B cell (primary cell): ENCODE measurements around the gene GLI3. TPM values are rescaled to one million over a fixed set of nuclear protein-coding genes. Genes with fewer than 3 reads are reported as not detected.
A peak's percentile ranks its signal among the peaks of the same experiment; 100 is the strongest.

Source experiments
- ATAC-seq: fragments of 200-7000 bp; cut with Tn5 transposase; one replicate; pipeline ENCODE4 v1.10.0; 2021; ENCODE audit warnings: low read depth, mild to moderate bottlenecking, moderate number of reproducible peaks, moderate library complexity
- CTCF ChIA-PET: fragments of 350-600 bp; sonication (Branson Sonifier 250); formaldehyde crosslinking; loops from one replicate; lab custom pipeline; 2021; ENCODE audit warnings: antibody characterized with exemption, inconsistent platforms; lab: Charles Lee
- POLR2A ChIA-PET: fragments of 350-600 bp; sonication (Branson Sonifier 250); formaldehyde crosslinking; loops from one replicate; lab custom pipeline; 2021; ENCODE audit warnings: antibody characterized with exemption; lab: Charles Lee
- DNase-seq: peaks from one replicate; pipeline ENCODE4 v3.0.0; 2013
- H2AFZ ChIP-seq: 2 replicates; pipeline ENCODE4 v1.6.1; 2012; ENCODE audit warnings: mild to moderate bottlenecking, low read depth, low read length; ENCODE audit not compliant: insufficient read depth, poor library complexity, severe bottlenecking
- H3K27ac ChIP-seq, 2 donors: 1 replicate in 1 of 2; 2 replicates in 1 of 2; pipeline ENCODE4 v1.5.1; 2012 to 2013; ENCODE audit warnings: low read length in 2 of 2, mild to moderate bottlenecking in 2 of 2, moderate library complexity in 1 of 2
- H3K27me3 ChIP-seq, 4 experiments: fragments of 200-600 bp in 1 of 4; sonication (generic) in 1 of 4; replicated peaks in 1 of 4; 1 replicate in 2 of 4; 2 replicates in 2 of 4; pipeline versions ENCODE4 v1.6.1 to v1.7.0; 2013 to 2016; ENCODE audit warnings: low read length in 3 of 4, mild to moderate bottlenecking in 2 of 4, mixed read lengths in 1 of 4, moderate library complexity in 1 of 4; ENCODE audit not compliant: insufficient read depth in 4 of 4, control insufficient read depth in 3 of 4; ENCODE audit errors: control extremely low read depth in 1 of 4
- H3K36me3 ChIP-seq, 2 experiments: replicated peaks in 1 of 2; 1 replicate in 1 of 2; 2 replicates in 1 of 2; pipeline versions ENCODE4 v1.6.1 to v1.7.1; 2013; ENCODE audit warnings: low read length in 1 of 2; ENCODE audit not compliant: insufficient read depth in 2 of 2, control insufficient read depth in 1 of 2; ENCODE audit errors: control extremely low read depth in 1 of 2, extremely low read depth in 1 of 2
- H3K4me1 ChIP-seq, 2 donors: fragments of 200-600 bp in 1 of 2; sonication (generic) in 1 of 2; 1 replicate in 1 of 2; 2 replicates in 1 of 2; pipeline versions ENCODE4 v1.5.1 to v1.6.1; 2013 to 2017; ENCODE audit warnings: low read length in 2 of 2; ENCODE audit not compliant: control insufficient read depth in 2 of 2, insufficient read depth in 2 of 2
- H3K4me2 ChIP-seq: replicated peaks from 2 replicates; pipeline ENCODE3; 2012; ENCODE audit warnings: mild to moderate bottlenecking, low read depth, low read length; ENCODE audit not compliant: poor library complexity, severe bottlenecking
- H3K4me3 ChIP-seq, 5 experiments: fragments of 200-600 bp in 1 of 5; sonication (generic) in 1 of 5; 1 replicate in 3 of 5; 2 replicates in 2 of 5; pipeline versions ENCODE4 v1.5.1 to v1.7.0; 2011 to 2016; ENCODE audit warnings: low read length in 4 of 5, mild to moderate bottlenecking in 4 of 5, low read depth in 2 of 5, control low read depth in 1 of 5, moderate library complexity in 1 of 5; ENCODE audit not compliant: insufficient read depth in 1 of 5; ENCODE audit errors: control extremely low read depth in 1 of 5, extremely low read depth in 1 of 5
- H3K79me2 ChIP-seq: fragments of 200-600 bp; sonication (generic); one replicate; pipeline ENCODE4 v1.6.0; 2016; ENCODE audit warnings: low read length; ENCODE audit not compliant: control insufficient read depth, insufficient read depth
- H3K9ac ChIP-seq: fragments of 200-600 bp; sonication (generic); 2 replicates; pipeline ENCODE4 v1.6.1; 2017; ENCODE audit warnings: mild to moderate bottlenecking, low read length, moderate library complexity
- H3K9me3 ChIP-seq, 3 donors: one replicate each; pipeline versions ENCODE4 v1.6.1 to v1.7.1; 2013; ENCODE audit warnings: low read length in 2 of 3; ENCODE audit not compliant: control insufficient read depth in 2 of 3, insufficient read depth in 1 of 3; ENCODE audit errors: control extremely low read depth in 1 of 3
- H4K20me1 ChIP-seq: 2 replicates; pipeline ENCODE4 v1.6.0; 2012; ENCODE audit warnings: mild to moderate bottlenecking, low read length; ENCODE audit not compliant: insufficient read depth, control insufficient read depth, poor library complexity, severe bottlenecking
- H3K27ac Mint-ChIP-seq: one replicate; pipeline ENCODE4 v1.8.0; 2021; ENCODE audit warnings: mixed read lengths
- H3K27me3 Mint-ChIP-seq: one replicate; pipeline ENCODE4 v1.8.0; 2021; ENCODE audit warnings: mixed read lengths
- H3K4me1 Mint-ChIP-seq: one replicate; pipeline ENCODE4 v1.8.0; 2021; ENCODE audit warnings: mixed read lengths
- H3K4me3 Mint-ChIP-seq: one replicate; pipeline ENCODE4 v1.8.0; 2021; ENCODE audit warnings: mixed read lengths
- H3K9me3 Mint-ChIP-seq: one replicate; pipeline ENCODE4 v1.8.0; 2022; ENCODE audit warnings: mixed read lengths; ENCODE audit not compliant: insufficient read depth
- EZH2 ChIP-seq: IDR thresholded peaks from 2 replicates; pipeline ENCODE4 v1.6.1; 2012; ENCODE audit warnings: borderline replicate concordance, low read depth, mild to moderate bottlenecking, moderate library complexity, low read length; ENCODE audit not compliant: insufficient read depth, poor library complexity, severe bottlenecking
- WGBS: methylation state at CpG from one replicate; pipeline ENCODE4 v1.1.5; 2013; ENCODE audit warnings: missing lambda C conversion rate; ENCODE audit not compliant: insufficient coverage; 5-methylcytosine and 5-hydroxymethylcytosine counted together
- intact Hi-C: fragments of 100-400 bp; cut with micrococcal nuclease; formaldehyde crosslinking; loops from one replicate; pipeline ENCODE4 v1.10.0; 2022
- polyA plus RNA-seq: library from polyadenylated mRNA; depleted of rRNA; stranded (reverse); fragments of >200 nt; gene quantifications from 2 replicates; pipeline ENCODE4 v1.2.3, GENCODE V29; 2012
- total RNA-seq, 2 donors: library from RNA; stranded (reverse); fragments of 120-200 nt in 1 of 2; gene quantifications; 1 replicate in 1 of 2; 2 replicates in 1 of 2; pipeline versions ENCODE4 v1.2.3 to v1.2.4, GENCODE V29; 2013 to 2022
- TF ChIP-seq, protein P1 (sequence below): fragments of 200-600 bp; IDR thresholded peaks from one replicate; pipeline ENCODE4 v1.8.0; 2022; ENCODE audit warnings: antibody characterized with exemption, mild to moderate bottlenecking

Gene GLI3
- total and polyA plus RNA-seq, 2 donors (not counting 1 experiment from before 2014, with no cell fraction given): not detected

- ATAC-seq (no peak), DNase-seq (no peak)
- CTCF ChIA-PET: no interaction called here
Observed at GRCh38 chr7:42227541-42227935, 9.5 kb downstream of the GLI3 start.

DNA sequence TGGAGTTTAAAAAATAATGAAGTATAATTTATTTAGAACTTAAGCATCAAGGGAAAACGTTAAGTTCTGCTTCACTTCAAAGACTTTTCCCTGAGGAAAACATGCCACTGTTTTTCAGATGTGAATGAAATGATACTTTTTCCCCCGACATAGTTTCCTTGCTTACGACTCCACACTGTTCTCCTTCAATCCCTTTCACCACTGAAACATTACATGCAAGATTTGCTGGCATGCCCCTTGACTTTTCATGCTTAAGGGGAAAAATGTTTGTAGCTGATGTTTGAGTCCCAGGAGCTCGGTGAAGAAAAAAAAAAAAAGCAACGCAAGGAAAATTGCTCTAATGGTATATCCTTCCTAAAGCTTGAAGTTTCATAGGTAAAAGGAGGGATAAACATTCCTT lies 10.0 kb downstream of the GLI3 start:
- peaks cover 7% of the 10 kb centered on the region for H3K4me1 Mint-ChIP-seq
- no peaks in the 10 kb centered on the region for H4K20me1 ChIP-seq
- no peak overlapping the region for H3K4me3 ChIP-seq
- no peaks in the 10 kb centered on the region for H3K4me1 ChIP-seq
- intact Hi-C loops: no loop called here
- no peaks in the 10 kb centered on the region for H3K36me3 ChIP-seq
- no peak overlapping the region for H3K4me3 Mint-ChIP-seq
- no peak overlapping the region for H3K4me2 ChIP-seq
- no peaks in the 10 kb centered on the region for H3K9me3 ChIP-seq
- CTCF ChIA-PET: no interaction called here
- H2AFZ ChIP-seq: no peak overlapping the region
- H3K27ac Mint-ChIP-seq: no peak overlapping the region
- no peaks in the 10 kb centered on the region for H3K9me3 Mint-ChIP-seq
- H3K27ac ChIP-seq: no peak overlapping the region
- WGBS: no CpG with 5 or more reads among the region's 5 CpGs
- no peak for ATAC-seq
- no peak overlapping the region for H3K9ac ChIP-seq
- no peak for TF ChIP-seq EZH2
- TF ChIP-seq, protein P1, sequence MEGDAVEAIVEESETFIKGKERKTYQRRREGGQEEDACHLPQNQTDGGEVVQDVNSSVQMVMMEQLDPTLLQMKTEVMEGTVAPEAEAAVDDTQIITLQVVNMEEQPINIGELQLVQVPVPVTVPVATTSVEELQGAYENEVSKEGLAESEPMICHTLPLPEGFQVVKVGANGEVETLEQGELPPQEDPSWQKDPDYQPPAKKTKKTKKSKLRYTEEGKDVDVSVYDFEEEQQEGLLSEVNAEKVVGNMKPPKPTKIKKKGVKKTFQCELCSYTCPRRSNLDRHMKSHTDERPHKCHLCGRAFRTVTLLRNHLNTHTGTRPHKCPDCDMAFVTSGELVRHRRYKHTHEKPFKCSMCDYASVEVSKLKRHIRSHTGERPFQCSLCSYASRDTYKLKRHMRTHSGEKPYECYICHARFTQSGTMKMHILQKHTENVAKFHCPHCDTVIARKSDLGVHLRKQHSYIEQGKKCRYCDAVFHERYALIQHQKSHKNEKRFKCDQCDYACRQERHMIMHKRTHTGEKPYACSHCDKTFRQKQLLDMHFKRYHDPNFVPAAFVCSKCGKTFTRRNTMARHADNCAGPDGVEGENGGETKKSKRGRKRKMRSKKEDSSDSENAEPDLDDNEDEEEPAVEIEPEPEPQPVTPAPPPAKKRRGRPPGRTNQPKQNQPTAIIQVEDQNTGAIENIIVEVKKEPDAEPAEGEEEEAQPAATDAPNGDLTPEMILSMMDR: no peak
- H3K79me2 ChIP-seq: no peaks in the 10 kb centered on the region
- H3K27me3 Mint-ChIP-seq: peaks cover 46% of the 10 kb centered on the region
- POLR2A ChIA-PET: no interaction called here
- no peak for DNase-seq
- peaks cover 0 to 22% (median 16%) of the 10 kb centered on the region in 4 experiments for H3K27me3 ChIP-seq

More at GRCh38 chr7:42227541-42227935, 9.5 kb downstream of the GLI3 start:
- peak overlapping the region; percentile 53 for H3K4me3 Mint-ChIP-seq
- Histone ChIP-seq H3K9ac (no peak overlapping the region), H2AFZ (peak overlapping the region; percentile 30), H3K9me3 (no peaks in the 10 kb centered on the region), H3K79me2 (no peaks in the 10 kb centered on the region), H3K4me2 (peak overlapping the region; percentile 40), H3K4me3 (no peak overlapping the region), H3K27me3 (peaks cover 0 to 26% (median 18%) of the 10 kb centered on the region in 4 experiments), H3K4me1 (no peaks in the 10 kb centered on the region), H4K20me1 (no peaks in the 10 kb centered on the region), H3K36me3 (no peaks in the 10 kb centered on the region), H3K27ac (no peak overlapping the region)
- 21% methylated on average over 11 of the region's 13 CpGs for WGBS
- H3K9me3 Mint-ChIP-seq: no peaks in the 10 kb centered on the region
- peaks cover 51% of the 10 kb centered on the region for H3K27me3 Mint-ChIP-seq
- no peak for TF ChIP-seq EZH2
- TF ChIP-seq, protein P1: no peak
- POLR2A ChIA-PET: no interaction called here
- no peak overlapping the region for H3K27ac Mint-ChIP-seq
- intact Hi-C loops: no loop called here
- H3K4me1 Mint-ChIP-seq: peaks cover 7% of the 10 kb centered on the region
